ENCODE results near the gene MRFAP1.
"Not testable (repeated sequence)": the region's sequence is repeated elsewhere in the genome, so short reads cannot be mapped to it uniquely, and the experiment has no call there.

Gene MRFAP1

GRCh38 chr4:6612961-6613675, 27.4 kb upstream of the MRFAP1 start:
- no peak for DNase-seq

GRCh38 chr4:6613676-6614651, 26.5 kb upstream of the MRFAP1 start:
- no peak for DNase-seq

- DNase-seq = no peak
These were observed 25.7 kb upstream of the MRFAP1 start for GRCh38 chr4:6614701-6615230.

GRCh38 chr4:6616087-6616995, 24.1 kb upstream of the MRFAP1 start:
- DNase-seq = no peak

GRCh38 chr4:6617246-6617645, 23.2 kb upstream of the MRFAP1 start:
- no peak for DNase-seq

GRCh38 chr4:6618386-6619115, 21.9 kb upstream of the MRFAP1 start:
- no peak for DNase-seq

GRCh38 chr4:6619116-6619465, 21.4 kb upstream of the MRFAP1 start:
- no peak for DNase-seq

GRCh38 chr4:6619466-6620255, 20.8 kb upstream of the MRFAP1 start:
- no peak for DNase-seq

- DNase-seq = no peak
These were observed 20.2 kb upstream of the MRFAP1 start for GRCh38 chr4:6620296-6620695.

GRCh38 chr4:6620891-6621555, 19.5 kb upstream of the MRFAP1 start:
- no peak for DNase-seq

- DNase-seq = no peak
These were observed 18.9 kb upstream of the MRFAP1 start for GRCh38 chr4:6621556-6621927.

GRCh38 chr4:6622744-6623143, 17.7 kb upstream of the MRFAP1 start:
- DNase-seq = no peak

- DNase-seq = no peak
These were observed 15.2 kb upstream of the MRFAP1 start for GRCh38 chr4:6625256-6625655.

GRCh38 chr4:6626066-6626465, 14.4 kb upstream of the MRFAP1 start:
- DNase-seq = no peak

- DNase-seq = no peak
These were observed 12.7 kb upstream of the MRFAP1 start for GRCh38 chr4:6627832-6628231.

- not testable (repeated sequence) for DNase-seq
These were observed 12.0 kb upstream of the MRFAP1 start for GRCh38 chr4:6628484-6628883.

GRCh38 chr4:6632125-6632524, 8.4 kb upstream of the MRFAP1 start:
- no peak for DNase-seq

GRCh38 chr4:6633091-6633906, 7.2 kb upstream of the MRFAP1 start:
- peak; percentile 75 for DNase-seq

- no peak for DNase-seq
These were observed 5.7 kb upstream of the MRFAP1 start for GRCh38 chr4:6634746-6635145.
